Hepatic stellate cell (primary cell): Measurements from ENCODE around the gene TMPRSS9.
"Not testable (repeated sequence)": the region's sequence is repeated elsewhere in the genome, so short reads cannot be mapped to it uniquely, and the experiment has no call there.

ENCODE experiments used
- DNase-seq: peaks from one replicate; pipeline ENCODE4 v3.0.0; 2011; ENCODE audit warnings: low spot score

Gene TMPRSS9

GRCh38 chr19:2394054-2394441 is 34.0 kb downstream of the TMPRSS9 start:
- no peak for DNase-seq

- DNase-seq = peak; percentile 79
These were observed 34.6 kb downstream of the TMPRSS9 start for GRCh38 chr19:2394442-2395292.

- DNase-seq = not testable (repeated sequence)
These were observed 35.3 kb downstream of the TMPRSS9 start for GRCh38 chr19:2395293-2395829.

- not testable (repeated sequence) for DNase-seq
These were observed 37.1 kb downstream of the TMPRSS9 start for GRCh38 chr19:2397173-2397572.

- DNase-seq = no peak
These were observed 38.8 kb downstream of the TMPRSS9 start for GRCh38 chr19:2398735-2399305.

DNA sequence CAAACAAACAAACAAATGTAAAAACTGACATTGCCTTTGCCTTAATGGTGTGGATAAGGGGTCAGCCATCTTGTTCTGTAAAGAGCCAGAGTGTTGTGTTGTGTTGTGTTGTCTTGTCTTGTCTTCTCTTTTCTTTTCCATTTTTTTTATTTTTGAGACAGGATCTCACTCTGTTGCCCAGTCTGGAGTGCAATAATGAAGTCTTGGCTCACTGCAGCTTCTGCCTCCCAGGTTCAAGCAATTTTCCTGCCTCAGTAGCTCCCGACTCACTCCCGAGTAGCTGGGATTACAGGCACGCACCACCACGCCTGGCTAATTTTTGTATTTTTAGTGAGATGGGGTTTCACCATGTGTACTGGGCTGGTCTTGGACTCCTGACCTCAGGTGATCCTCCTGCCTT is 39.5 kb downstream of the TMPRSS9 start:
- no peak for DNase-seq

- DNase-seq = no peak
These were observed 48.2 kb downstream of the TMPRSS9 start for GRCh38 chr19:2408247-2408646.

- DNase-seq = no peak
These were observed 49.4 kb downstream of the TMPRSS9 start for GRCh38 chr19:2409352-2409912.

GRCh38 chr19:2410023-2410422 is 50.0 kb downstream of the TMPRSS9 start:
- DNase-seq = no peak

DNA sequence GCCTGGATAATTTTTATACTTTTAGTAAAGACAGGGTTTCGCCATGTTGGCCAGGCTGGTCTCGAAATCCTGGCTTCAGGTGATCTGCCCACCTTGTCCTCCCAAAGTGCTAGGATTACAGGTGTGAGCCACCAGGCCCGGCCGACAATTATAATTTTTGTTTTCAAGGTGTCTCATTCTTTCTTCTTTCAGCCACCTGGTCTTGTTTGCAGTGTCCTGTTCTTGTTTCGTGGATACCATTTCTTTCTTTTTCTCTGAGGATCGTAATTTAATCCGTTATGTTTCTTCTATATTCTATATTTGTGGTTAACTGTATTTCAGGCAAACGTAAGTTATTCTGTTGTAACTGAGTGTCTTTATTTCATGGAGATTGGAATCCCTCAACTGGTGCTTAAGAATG is 51.6 kb downstream of the TMPRSS9 start:
- DNase-seq = no peak

- no peak for DNase-seq
These were observed 52.4 kb downstream of the TMPRSS9 start for GRCh38 chr19:2412449-2412848.

GRCh38 chr19:2413159-2413558 is 53.1 kb downstream of the TMPRSS9 start:
- DNase-seq = no peak

GRCh38 chr19:2413629-2414028 is 53.6 kb downstream of the TMPRSS9 start:
- DNase-seq = no peak

GRCh38 chr19:2415281-2415972 is 55.4 kb downstream of the TMPRSS9 start:
- DNase-seq = no peak

- no peak for DNase-seq
These were observed 55.9 kb downstream of the TMPRSS9 start for GRCh38 chr19:2415973-2416319.

DNA sequence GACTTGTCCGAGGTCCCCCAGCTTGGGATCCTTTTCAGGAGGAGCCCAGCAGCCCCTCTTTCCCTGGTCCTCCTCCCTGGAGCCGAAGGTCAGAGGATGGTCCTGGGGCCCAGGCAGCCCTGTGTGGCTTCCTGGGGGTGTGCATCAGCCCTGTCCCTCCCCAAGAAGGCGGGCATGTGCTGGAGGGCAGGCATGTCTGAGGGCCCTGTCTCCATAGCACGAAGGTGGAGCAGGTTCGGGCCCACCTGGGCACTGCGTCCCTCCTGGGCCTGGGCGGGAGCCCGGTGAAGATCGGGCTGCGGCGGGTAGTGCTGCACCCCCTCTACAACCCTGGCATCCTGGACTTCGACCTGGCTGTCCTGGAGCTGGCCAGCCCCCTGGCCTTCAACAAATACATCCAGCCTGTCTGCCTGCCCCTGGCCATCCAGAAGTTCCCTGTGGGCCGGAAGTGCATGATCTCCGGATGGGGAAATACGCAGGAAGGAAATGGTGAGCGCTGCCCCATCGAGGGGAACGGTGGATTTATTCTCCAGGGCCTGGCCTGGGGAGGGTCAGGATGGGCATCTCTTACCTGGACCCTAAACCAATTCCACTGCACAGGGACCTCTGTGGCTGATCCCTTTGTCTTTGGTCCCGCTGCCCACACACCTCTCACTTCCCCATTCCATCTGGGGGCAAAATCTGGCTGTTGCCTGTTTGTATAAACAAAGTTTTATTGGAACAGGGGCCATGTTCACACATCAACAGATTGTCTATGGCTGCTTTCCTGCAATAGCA is 56.4 kb downstream of the TMPRSS9 start:
- DNase-seq = no peak

- DNase-seq = not testable (repeated sequence)
These were observed 57.4 kb downstream of the TMPRSS9 start for GRCh38 chr19:2417436-2417835.

DNA sequence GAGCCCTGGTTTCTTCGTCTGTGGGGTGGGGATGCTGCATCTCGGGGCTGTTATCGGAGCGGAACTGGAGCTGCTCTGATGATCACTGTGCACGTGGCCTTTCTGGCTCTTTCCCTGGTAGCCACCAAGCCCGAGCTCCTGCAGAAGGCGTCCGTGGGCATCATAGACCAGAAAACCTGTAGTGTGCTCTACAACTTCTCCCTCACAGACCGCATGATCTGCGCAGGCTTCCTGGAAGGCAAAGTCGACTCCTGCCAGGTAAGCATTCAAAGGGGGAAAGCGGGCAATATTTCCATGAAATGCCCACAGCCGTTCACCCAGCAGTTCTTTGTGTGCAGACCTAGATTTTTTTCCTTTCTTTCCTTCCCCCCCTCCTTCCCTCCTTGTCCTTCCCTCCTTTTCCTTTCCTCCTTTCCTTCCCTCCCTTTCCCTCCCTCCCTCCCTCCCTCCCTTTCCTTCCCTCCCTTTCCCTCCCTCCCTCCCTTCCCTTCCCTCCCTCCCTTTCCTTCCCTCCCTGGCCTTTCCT is 57.9 kb downstream of the TMPRSS9 start:
- DNase-seq = no peak

DNA sequence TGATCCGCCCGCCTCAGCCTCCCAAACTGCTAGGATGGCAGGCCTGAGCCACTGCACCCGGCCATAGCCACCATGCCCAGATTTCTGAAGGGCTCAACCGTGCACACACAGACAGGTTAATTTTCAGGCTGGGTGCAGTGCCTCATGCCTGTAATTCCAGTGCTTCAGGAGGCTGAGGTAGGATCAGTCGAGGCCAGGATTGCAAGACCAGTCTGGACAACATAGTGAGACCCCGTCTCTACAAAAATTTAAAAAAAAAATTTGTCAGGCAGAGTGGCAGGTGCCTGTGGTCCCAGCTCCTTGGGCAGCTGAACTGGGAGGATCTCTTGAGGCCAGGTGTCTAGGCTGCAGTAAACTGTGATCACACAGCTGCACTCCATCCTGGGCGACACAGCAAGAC is 59.7 kb downstream of the TMPRSS9 start:
- no peak for DNase-seq

DNA sequence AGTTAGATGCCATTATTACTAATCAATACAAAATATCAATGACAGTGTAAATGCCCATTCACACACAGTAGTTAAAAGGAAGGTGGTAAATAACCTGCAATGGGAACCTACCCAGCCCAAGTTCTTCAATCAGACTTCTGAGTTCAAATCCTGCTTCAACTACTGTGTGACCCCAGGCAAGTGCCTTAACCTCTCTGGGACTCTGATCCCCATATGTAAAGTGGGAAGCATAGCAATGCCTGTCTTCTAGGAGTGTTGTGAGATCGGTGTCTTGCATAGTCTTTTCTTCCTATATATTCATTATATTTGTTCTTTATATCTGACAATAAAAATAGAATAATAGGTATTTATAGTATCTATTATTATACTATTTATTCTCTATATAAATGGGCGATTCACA is 60.4 kb downstream of the TMPRSS9 start:
- no peak for DNase-seq

DNA sequence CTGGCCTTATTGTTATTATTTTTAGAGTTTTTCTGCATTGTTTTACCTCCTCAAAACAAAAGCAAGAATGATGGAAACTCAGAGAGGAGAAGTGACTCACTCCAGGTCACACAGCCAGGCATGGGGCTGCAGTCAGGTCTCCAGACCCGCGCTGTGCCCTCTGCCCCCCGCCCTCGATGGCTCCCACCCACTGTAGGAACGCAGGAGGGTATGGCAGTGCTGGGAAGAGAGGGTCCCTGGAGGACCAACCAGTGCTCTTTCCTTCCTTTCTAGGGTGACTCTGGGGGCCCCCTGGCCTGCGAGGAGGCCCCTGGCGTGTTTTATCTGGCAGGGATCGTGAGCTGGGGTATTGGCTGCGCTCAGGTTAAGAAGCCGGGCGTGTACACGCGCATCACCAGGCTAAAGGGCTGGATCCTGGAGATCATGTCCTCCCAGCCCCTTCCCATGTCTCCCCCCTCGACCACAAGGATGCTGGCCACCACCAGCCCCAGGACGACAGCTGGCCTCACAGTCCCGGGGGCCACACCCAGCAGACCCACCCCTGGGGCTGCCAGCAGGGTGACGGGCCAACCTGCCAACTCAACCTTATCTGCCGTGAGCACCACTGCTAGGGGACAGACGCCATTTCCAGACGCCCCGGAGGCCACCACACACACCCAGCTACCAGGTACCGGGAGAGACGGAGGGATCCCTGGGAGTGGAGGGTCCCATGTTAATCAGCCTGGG is 61.7 kb downstream of the TMPRSS9 start:
- DNase-seq = no peak
